ENCODE measurements around the gene MLLT6.

MLLT6 gene

DNA sequence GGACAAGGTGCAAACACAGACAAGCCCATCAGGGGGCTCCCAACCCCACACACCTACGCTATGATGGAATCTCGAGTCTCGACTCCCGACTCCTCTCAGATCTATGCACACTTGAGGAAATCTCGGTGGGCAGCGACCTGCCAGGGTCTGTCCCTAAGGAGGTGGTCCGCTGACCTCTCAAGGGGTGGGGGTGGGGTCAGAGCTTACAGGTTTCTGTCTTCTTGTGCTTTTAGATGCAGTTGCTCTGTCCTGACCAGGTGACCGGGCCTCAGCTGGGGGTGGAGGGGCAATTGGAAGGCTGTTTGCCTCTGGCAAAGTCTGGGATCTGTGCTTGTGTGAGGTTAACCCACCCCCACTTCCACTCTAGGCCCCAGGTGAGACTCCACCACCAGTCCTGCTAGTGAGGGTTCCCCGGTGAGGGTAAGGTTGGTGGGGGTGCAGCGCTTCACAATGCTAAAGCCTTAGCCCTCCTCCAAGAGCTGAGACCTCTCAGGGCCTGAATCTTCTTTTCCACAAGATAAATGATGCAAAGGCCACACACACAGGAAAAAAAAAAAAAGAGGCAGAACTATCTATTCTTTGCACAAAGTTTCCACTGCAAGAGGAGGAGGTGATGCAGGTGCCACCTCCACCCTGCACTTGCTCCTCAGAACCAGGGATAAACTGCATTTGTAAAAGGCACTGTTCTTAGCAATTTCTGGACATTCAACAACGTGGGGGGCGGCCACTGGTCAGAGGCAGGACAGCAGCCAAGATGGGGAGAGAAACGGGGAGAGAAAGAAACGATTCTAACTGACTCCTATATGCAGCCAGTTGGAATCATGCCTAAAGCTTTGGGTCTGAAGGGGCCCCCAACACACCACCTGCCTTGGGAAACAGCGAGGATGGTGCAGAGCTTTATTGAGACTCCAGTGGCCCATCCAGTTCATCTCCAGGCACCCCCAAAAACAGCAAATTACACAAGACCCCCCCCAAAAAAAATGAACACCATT lies 29.2 kb downstream of the MLLT6 start:
- H3K4me3 ChIP-seq (ENCODE audit: low read depth, low read length): no peak overlapping the region
- TF ChIP-seq CTCF (IDR thresholded peaks at IDR 0.05; ENCODE audit: control insufficient read depth, extremely low read depth, insufficient read depth): 0 out of 2 replicates have a peak, but pooled peaks have one; percentile 16
- DNase-seq (ENCODE audit: low read depth): no peak

GRCh38 chr17:38735161-38735997 lies 30.3 kb downstream of the MLLT6 start:
- no peak overlapping the region for H3K4me3 ChIP-seq (ENCODE audit: low read depth, low read length)
- peak; percentile 86 for TF ChIP-seq CTCF (IDR thresholded peaks at IDR 0.05; ENCODE audit: control insufficient read depth, extremely low read depth, insufficient read depth)
- DNase-seq (ENCODE audit: low read depth): no peak

DNA sequence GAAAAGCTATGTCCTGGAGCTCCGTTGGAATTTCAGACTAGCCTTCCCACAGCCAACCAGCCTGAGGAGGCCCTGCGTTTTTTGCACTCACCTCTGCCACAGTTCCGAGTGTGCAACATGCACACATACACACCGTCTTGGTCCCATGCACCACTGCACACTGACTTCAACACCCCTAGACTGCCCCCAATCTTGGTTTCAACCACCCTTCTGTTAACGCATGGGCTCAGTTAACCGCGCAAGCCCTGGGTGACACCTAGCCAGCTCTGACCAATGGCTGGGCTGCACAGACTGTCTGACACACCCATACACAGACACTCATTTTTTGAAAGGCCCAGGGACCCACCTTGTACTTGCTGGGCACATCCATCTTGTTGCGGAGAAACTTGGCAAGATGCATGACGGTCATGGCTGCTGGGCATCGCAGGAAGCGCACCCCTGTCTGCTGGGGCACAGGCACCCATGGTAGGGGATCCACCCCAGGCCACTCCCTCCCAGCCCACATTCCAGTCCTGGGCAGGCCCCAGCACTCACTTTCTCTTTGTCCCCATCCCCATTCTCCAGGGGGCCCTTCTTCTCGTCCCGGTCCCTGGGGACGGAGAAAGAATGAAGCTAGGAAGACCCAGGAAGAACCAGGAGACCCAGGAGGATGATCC lies 33.1 kb downstream of the MLLT6 start:
- no peak overlapping the region for H3K4me3 ChIP-seq (ENCODE audit: low read depth, low read length)
- no peak for TF ChIP-seq CTCF (IDR thresholded peaks at IDR 0.05; ENCODE audit: control insufficient read depth, extremely low read depth, insufficient read depth)
- no peak for DNase-seq (ENCODE audit: low read depth)

- TF ChIP-seq CTCF (IDR thresholded peaks at IDR 0.05; ENCODE audit: control insufficient read depth, extremely low read depth, insufficient read depth): no peak
- no peak overlapping the region for H3K4me3 ChIP-seq (ENCODE audit: low read depth, low read length)
- DNase-seq (ENCODE audit: low read depth): no peak
Observed at GRCh38 chr17:38738686-38739085, 33.6 kb downstream of the MLLT6 start.

- no peak for DNase-seq (ENCODE audit: low read depth)
- no peak for TF ChIP-seq CTCF (IDR thresholded peaks at IDR 0.05; ENCODE audit: control insufficient read depth, extremely low read depth, insufficient read depth)
Observed at GRCh38 chr17:38739305-38739704, 34.2 kb downstream of the MLLT6 start.

GRCh38 chr17:38740044-38740443 lies 35.0 kb downstream of the MLLT6 start:
- no peak overlapping the region for H3K4me3 ChIP-seq (ENCODE audit: low read depth, low read length)
- DNase-seq (ENCODE audit: low read depth): no peak
- TF ChIP-seq CTCF (IDR thresholded peaks at IDR 0.05; ENCODE audit: control insufficient read depth, extremely low read depth, insufficient read depth): no peak

More at GRCh38 chr17:38739305-38739704, 34.2 kb downstream of the MLLT6 start:
- no peak overlapping the region for H3K4me3 ChIP-seq (ENCODE audit: low read depth, low read length)
